SU-DHL-6 (cell line): Measurements from ENCODE around the gene NOSIP.

Source experiments
- CTCF ChIP-seq: fragments of 200-600 bp; sonication (generic); IDR thresholded peaks from one replicate; pipeline ENCODE4 v1.5.1; 2017; ENCODE audit warnings: antibody characterized with exemption, mild to moderate bottlenecking, low read length, moderate library complexity; ENCODE audit not compliant: insufficient read depth, poor library complexity, severe bottlenecking
- EZH2phosphoT487 ChIP-seq: fragments of 200-600 bp; sonication (generic), shearing (Covaris generic); conservative IDR thresholded peaks from 2 replicates; pipeline ENCODE4 v1.6.1; 2018; ENCODE audit warnings: mild to moderate bottlenecking, antibody characterized with exemption, low read length, moderate library complexity, mixed read lengths

GRCh38 chr19:49616532-49616931 lies 36.2 kb upstream of the NOSIP start:
- TF ChIP-seq CTCF (no peak), EZH2phosphoT487 (no peak)
